A549 (cell line): ENCODE data around the gene SLC16A4.

Source experiments
- ZFP36 ChIP-seq: fragments of 450-650 bp; IDR thresholded peaks from 2 replicates; pipeline ENCODE4 v1.6.1; 2014; ENCODE audit warnings: borderline replicate concordance; ENCODE audit not compliant: partially characterized antibody
- TF ChIP-seq, protein P1 (sequence below): fragments of 450-650 bp; IDR thresholded peaks from 2 replicates; pipeline ENCODE4 v1.6.1; 2014; ENCODE audit warnings: antibody characterized with exemption

- no peak for TF ChIP-seq ZFP36
- TF ChIP-seq, protein P1, sequence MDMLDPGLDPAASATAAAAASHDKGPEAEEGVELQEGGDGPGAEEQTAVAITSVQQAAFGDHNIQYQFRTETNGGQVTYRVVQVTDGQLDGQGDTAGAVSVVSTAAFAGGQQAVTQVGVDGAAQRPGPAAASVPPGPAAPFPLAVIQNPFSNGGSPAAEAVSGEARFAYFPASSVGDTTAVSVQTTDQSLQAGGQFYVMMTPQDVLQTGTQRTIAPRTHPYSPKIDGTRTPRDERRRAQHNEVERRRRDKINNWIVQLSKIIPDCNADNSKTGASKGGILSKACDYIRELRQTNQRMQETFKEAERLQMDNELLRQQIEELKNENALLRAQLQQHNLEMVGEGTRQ, result no peak
These were observed 40.5 kb downstream of the SLC16A4 start for GRCh38 chr1:110350360-110350759.
